NB4 (cell line): Measurements from ENCODE around the gene TMEM38B.
A peak's percentile ranks its signal among the peaks of the same experiment; 100 is the strongest.

ENCODE experiments used
- DNase-seq: peaks from one replicate; pipeline ENCODE4 v3.0.0; 2010; ENCODE audit warnings: low read depth
- H3K4me3 ChIP-seq: one replicate; pipeline ENCODE4 v1.5.1; 2011; ENCODE audit warnings: mild to moderate bottlenecking, low read depth, low read length, moderate library complexity
- CTCF ChIP-seq: IDR thresholded peaks from one replicate; pipeline ENCODE4 v1.5.1; 2012; ENCODE audit warnings: low read depth, low read length
- MAX ChIP-seq: IDR thresholded peaks from 2 replicates; pipeline ENCODE4 v1.6.1; 2011; ENCODE audit warnings: low read depth, low read length
- MYC ChIP-seq: IDR thresholded peaks from 2 replicates; pipeline ENCODE4 v1.6.1; 2011; ENCODE audit warnings: low read depth, low read length
- POLR2A ChIP-seq: IDR thresholded peaks from 2 replicates; pipeline ENCODE4 v1.6.1; 2011; ENCODE audit warnings: mild to moderate bottlenecking; ENCODE audit not compliant: insufficient read length; ENCODE audit errors: extremely low read depth

Gene TMEM38B

GRCh38 chr9:105694190-105694847 is at the start of gene TMEM38B:
TMEM38B (plus strand) TSS chr9:105694541; CDS start chr9:105694661, 120 bp downstream.
- no peak for TF ChIP-seq MAX
- 0 out of 2 replicates have a peak, but pooled peaks have one; percentile 1 for TF ChIP-seq MYC
- TF ChIP-seq POLR2A = peak; percentile 83
- TF ChIP-seq CTCF = no peak
- peak; percentile 80 for DNase-seq
- peak within 1 kb of the TSS; percentile 75 for H3K4me3 ChIP-seq

- TF ChIP-seq CTCF = no peak
- no peak for TF ChIP-seq MYC
- TF ChIP-seq MAX = no peak
- no peak for TF ChIP-seq POLR2A
- no peak for DNase-seq
- no peak overlapping the region for H3K4me3 ChIP-seq
Observed at GRCh38 chr9:105646879-105647594, 47.3 kb upstream of the TMEM38B start.

- peak; percentile 72 for DNase-seq
- TF ChIP-seq CTCF (no peak), MAX (no peak), POLR2A (no peak), MYC (no peak)
- no peak overlapping the region for H3K4me3 ChIP-seq
Observed at GRCh38 chr9:105647595-105648349, 46.6 kb upstream of the TMEM38B start.

GRCh38 chr9:105651806-105652205 is 42.5 kb upstream of the TMEM38B start:
- H3K4me3 ChIP-seq = no peak overlapping the region
- TF ChIP-seq CTCF (no peak), MAX (no peak), MYC (no peak), POLR2A (no peak)
- DNase-seq = no peak

- DNase-seq = peak; percentile 47
- no peak overlapping the region for H3K4me3 ChIP-seq
- no peak for TF ChIP-seq POLR2A
- no peak for TF ChIP-seq MAX
- no peak for TF ChIP-seq CTCF
- no peak for TF ChIP-seq MYC
Observed at GRCh38 chr9:105656131-105656921, 38.0 kb upstream of the TMEM38B start.
